NCI-H345 (cell line): ENCODE measurements around the gene THNSL1.
"Not testable (repeated sequence)": the region's sequence is repeated elsewhere in the genome, so short reads cannot be mapped to it uniquely, and the experiment has no call there.

Source experiments
- DNase-seq: peaks from one replicate; lab custom pipeline; 2025; lab: John Stamatoyannopoulos, UW

Gene THNSL1

GRCh38 chr10:25016376-25017153 lies at the start of gene THNSL1:
Gene THNSL1 (plus strand): TSS chr10:25016612. CDS start chr10:25023224, 6,612 bp downstream.
- DNase-seq: peak; percentile 97

GRCh38 chr10:24966962-24967481 lies 49.4 kb upstream of the THNSL1 start:
- no peak for DNase-seq

GRCh38 chr10:24968349-24968748 lies 48.1 kb upstream of the THNSL1 start:
- no peak for DNase-seq

- not testable (repeated sequence) for DNase-seq
These were observed 47.5 kb upstream of the THNSL1 start for GRCh38 chr10:24968951-24969350.

- DNase-seq: no peak
These were observed 46.6 kb upstream of the THNSL1 start for GRCh38 chr10:24969841-24970281.

- no peak for DNase-seq
These were observed 45.0 kb upstream of the THNSL1 start for GRCh38 chr10:24971374-24971773.

GRCh38 chr10:24973163-24973562 lies 43.2 kb upstream of the THNSL1 start:
- DNase-seq: no peak

GRCh38 chr10:24974976-24975375 lies 41.4 kb upstream of the THNSL1 start:
- DNase-seq: no peak

GRCh38 chr10:24979685-24980084 lies 36.7 kb upstream of the THNSL1 start:
- DNase-seq: no peak

GRCh38 chr10:24981161-24981710 lies 35.2 kb upstream of the THNSL1 start:
- DNase-seq: no peak

GRCh38 chr10:24982319-24983112 lies 33.9 kb upstream of the THNSL1 start:
- no peak for DNase-seq

- no peak for DNase-seq
These were observed 33.3 kb upstream of the THNSL1 start for GRCh38 chr10:24983130-24983529.

GRCh38 chr10:24983946-24984345 lies 32.5 kb upstream of the THNSL1 start:
- no peak for DNase-seq

- peak; percentile 2 for DNase-seq
These were observed 31.5 kb upstream of the THNSL1 start for GRCh38 chr10:24984906-24985305.

- no peak for DNase-seq
These were observed 27.4 kb upstream of the THNSL1 start for GRCh38 chr10:24988831-24989640.

GRCh38 chr10:24989867-24990266 lies 26.5 kb upstream of the THNSL1 start:
- no peak for DNase-seq

- no peak for DNase-seq
These were observed 25.1 kb upstream of the THNSL1 start for GRCh38 chr10:24991298-24991697.

GRCh38 chr10:24992512-24993133 lies 23.8 kb upstream of the THNSL1 start:
- no peak for DNase-seq

- DNase-seq: no peak
These were observed 23.0 kb upstream of the THNSL1 start for GRCh38 chr10:24993237-24993958.

- no peak for DNase-seq
These were observed 21.3 kb upstream of the THNSL1 start for GRCh38 chr10:24995072-24995471.

GRCh38 chr10:24998044-24998443 lies 18.4 kb upstream of the THNSL1 start:
- no peak for DNase-seq
